NCI-H226 (cell line): ENCODE data around the gene RNF144A.
A peak's percentile ranks its signal among the peaks of the same experiment; 100 is the strongest.
"Not testable (repeated sequence)": the region's sequence is repeated elsewhere in the genome, so short reads cannot be mapped to it uniquely, and the experiment has no call there.

Experiments
- DNase-seq: peaks from one replicate; pipeline ENCODE4 v3.0.0-alpha.2; 2015

RNF144A gene

GRCh38 chr2:6930923-6931647 is 13.9 kb downstream of the RNF144A start:
- no peak for DNase-seq

DNA sequence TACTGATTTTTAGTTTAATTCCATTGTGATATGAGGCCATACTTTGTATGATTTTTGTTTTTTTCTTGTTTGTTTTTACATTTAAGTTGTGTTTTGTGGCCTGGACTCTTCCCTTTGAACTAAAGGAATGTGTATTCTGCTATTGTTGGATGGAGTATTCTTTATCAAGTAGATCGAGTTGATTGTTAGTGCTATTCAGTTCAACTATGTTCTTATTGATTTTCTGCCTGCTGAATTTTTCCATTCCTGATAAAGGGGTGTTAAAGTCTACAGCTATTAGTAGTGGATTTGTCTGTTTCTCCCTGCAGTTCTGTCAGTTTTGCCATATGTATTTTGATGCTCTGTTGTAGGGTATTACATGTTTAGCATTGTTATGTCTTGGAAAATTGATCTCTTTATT is 14.5 kb downstream of the RNF144A start:
- DNase-seq, result no peak

- no peak for DNase-seq
Measured at GRCh38 chr2:6932206-6932605, 15.0 kb downstream of the RNF144A start.

GRCh38 chr2:6932828-6933227 is 15.6 kb downstream of the RNF144A start:
- DNase-seq, result no peak

- DNase-seq, result no peak
Measured at GRCh38 chr2:6933911-6934310, 16.7 kb downstream of the RNF144A start.

DNA sequence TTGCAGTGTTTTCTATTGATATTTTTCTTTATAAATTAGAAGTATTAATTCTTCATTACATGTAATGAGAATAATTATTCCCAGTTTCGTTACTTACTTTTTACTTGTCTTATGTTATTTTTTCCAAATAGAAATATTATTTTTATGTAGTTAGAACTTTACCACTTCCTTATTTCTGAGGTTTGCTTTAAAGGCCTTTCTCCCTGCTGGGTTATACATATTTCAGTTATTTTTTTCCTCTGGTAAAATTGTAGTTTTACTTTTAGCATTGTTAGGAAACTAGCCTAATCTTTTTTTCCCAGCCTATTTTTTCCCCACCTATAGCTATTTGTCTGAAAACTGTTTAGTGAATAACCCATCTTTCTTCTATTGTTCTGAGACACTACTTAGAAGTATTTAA is 17.1 kb downstream of the RNF144A start:
- DNase-seq, result no peak

GRCh38 chr2:6934758-6935651 is 17.8 kb downstream of the RNF144A start:
- no peak for DNase-seq

- DNase-seq, result not testable (repeated sequence)
Measured at GRCh38 chr2:6935652-6936020, 18.4 kb downstream of the RNF144A start.

DNA sequence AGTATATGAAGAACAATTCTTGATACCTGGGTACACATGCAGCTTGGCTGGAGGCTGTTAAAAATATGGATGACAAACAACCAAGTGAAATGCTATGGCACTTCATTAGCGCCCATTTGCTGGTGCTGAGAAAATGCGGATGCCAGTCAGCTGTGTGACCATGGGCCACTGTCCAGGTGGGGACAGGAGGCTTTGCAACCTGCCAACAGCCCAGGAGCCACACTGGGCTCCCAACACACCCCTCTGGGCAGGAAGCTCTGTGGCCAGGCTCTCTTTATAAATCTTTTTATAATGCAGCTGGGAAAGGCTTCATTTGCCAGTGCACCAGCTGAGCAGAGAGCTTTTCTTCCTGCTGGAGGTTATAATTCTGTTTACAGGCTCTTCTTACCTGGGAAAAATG is 19.9 kb downstream of the RNF144A start:
- DNase-seq, result no peak

- no peak for DNase-seq
Measured at GRCh38 chr2:6937582-6937981, 20.4 kb downstream of the RNF144A start.

GRCh38 chr2:6939071-6939470 is 21.9 kb downstream of the RNF144A start:
- DNase-seq, result no peak

DNA sequence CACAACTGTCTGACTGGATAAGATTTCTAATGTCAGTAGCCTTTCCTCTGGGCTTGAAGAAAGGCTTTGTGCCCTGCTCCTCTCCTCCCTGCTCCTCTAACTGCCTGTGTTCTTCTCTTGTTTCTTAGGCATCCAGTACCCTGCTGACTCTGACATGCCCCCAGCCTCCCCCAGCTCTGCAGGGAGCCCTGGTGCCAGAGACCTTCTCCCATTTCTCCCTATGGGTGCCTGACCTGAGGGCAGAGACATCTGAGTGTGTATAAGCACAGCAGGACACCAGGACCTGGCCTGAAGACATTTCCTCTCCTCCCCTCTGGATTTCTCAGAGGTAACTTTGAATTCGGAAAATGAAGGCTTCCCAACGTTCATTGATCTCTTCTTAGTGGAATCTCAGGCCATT is 23.6 kb downstream of the RNF144A start:
- no peak for DNase-seq

DNA sequence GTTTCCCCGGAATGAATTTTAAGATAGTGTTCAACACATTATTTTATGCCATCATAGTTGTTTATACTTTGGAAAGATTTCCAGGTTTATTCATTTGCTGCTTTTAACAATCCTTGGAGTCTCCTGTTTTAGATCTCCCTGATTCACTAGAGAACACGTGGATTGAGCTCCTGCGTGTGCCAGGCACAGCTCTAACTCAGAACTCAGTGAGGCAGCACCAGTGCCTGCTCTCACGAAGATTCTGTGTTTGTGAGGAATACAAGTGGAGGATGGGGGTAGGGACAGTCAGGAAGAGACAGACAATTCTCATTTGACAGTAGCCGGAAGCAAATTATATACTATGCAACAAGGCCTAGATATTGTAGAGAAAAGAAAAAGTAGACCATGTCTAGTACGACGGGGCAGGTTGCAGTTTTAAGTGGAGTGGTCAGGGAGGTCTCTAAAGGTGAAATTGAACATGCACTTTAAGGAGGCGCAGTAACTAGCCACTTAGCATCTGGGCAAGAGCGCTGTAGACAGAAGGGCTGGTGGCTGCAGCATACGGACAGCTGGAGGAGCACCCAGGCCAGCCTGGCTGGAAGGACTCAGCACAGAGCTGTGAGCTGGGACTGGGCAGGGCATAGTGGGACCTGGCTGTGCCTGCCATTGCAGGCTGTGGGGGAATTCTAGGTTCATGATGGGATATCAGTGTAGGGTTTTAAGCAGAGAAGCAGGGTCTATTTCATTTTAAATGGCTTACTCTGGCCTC is 24.3 kb downstream of the RNF144A start:
- DNase-seq, result no peak

DNA sequence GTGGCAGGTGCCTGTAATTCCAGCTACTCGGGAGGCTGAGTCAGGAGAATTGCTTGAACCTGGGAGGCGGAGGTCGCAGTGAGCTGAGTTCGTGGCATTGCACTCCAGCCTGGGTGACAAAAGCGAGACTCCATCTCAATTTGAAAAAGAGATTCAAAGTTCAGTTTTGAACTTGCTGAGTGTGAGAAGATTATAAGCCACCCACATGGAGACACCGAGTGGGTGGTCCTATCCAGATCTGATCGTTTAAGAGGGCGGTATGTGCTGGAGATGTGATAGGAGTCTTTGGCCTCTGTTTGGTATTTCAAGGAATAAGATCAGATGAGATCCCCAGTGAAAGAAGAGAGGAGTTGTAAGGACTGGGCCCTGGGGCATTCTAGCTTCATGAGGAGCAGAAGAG is 25.6 kb downstream of the RNF144A start:
- DNase-seq, result no peak

GRCh38 chr2:6943523-6943922 is 26.3 kb downstream of the RNF144A start:
- DNase-seq, result no peak

- DNase-seq, result no peak
Measured at GRCh38 chr2:6943971-6944370, 26.8 kb downstream of the RNF144A start.

GRCh38 chr2:6944555-6944954 is 27.3 kb downstream of the RNF144A start:
- no peak for DNase-seq

- no peak for DNase-seq
Measured at GRCh38 chr2:6945087-6945813, 28.0 kb downstream of the RNF144A start.

DNA sequence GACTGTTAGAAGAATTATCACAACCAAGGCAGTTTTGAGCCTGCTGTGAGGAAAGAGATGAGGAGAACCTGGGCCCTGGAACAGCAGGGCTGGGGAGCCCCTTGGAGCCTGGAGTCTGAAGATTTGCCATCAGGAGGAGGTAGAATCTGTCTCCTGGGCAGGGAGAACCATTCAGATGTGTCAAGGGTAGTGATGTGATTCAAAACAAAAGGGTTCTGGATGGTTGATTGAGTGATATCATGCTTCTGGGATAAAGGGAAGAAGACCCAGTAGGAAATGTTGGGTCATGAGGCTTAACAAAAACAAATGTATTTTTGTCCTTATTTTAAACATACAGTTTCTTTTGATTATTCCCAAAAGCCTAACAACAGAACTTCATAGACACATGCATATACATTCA is 28.6 kb downstream of the RNF144A start:
- DNase-seq, result no peak

- peak; percentile 22 for DNase-seq
Measured at GRCh38 chr2:6946722-6947121, 29.5 kb downstream of the RNF144A start.

DNA sequence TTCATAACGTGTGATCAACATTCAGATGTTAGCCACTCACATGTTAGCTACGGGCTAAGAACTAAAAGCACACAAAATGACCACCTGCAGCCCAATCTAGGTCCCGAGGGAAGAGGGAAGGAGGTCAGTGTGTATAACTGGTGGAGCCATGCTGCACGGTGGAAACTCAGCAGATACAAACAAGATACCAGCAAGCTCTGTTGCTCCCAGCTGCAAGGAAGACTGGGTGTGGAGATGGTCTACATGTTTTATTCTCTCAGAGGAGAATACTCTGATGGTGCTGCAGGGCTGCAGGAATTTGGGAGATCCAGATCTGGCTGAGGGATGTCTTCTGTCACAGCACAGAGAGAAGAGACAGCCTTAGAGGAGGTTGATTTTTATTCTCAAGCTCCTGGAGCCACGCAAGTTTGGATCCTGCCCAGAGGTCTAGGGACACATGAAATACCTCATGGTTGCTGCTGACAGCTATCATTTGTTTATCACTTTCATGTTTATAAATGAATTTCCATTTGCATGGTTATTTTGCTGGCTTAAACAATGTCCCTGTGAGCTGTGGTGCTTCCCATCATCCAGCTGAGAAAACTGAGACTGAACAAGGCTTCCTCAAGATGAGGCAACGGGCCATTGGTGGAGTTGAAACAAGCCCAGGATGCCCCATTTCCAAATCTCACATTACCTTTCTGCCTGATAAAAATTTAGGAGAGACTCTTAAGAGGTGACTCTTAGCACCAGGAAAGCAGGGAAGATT is 30.9 kb downstream of the RNF144A start:
- DNase-seq, result no peak

DNA sequence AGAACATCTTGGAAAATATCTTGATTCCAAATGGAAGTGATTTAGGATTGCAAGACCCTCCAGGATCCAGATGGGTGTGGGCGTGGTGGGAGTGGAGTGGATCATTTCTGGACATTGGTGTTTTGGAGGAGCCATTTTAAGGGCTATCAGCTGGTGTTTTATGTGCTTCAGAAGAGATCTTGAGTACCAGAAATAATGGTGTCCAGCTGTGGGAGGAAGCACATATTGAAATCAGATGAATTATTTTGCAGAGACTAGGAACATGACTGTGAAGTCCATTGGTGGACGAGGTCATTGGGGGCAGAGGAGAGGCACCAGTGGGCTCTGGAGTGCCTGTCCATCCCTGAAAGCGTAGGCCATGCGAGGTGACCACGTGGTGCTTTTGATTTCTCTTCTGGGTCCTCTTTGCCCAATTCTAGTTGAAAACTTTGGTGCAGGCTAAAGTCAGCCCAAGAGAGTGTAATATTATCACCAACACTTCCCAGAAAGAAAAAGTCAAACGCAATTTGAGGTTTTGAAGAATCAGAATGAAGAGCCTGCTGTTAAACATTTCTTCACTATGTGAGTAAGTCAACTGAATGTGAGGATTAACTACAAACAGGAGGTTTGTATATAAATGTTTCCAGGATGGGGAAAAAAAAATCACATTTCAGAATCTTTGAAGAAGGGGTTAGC is 31.6 kb downstream of the RNF144A start:
- no peak for DNase-seq
